Kidney glomerular epithelial cell (primary cell): ENCODE data around the gene SFMBT1.
A peak's percentile ranks its signal among the peaks of the same experiment; 100 is the strongest.
"Not testable (repeated sequence)": the region's sequence is repeated elsewhere in the genome, so short reads cannot be mapped to it uniquely, and the experiment has no call there.

Experiments used
- DNase-seq: peaks from one replicate; lab custom pipeline; 2025; lab: John Stamatoyannopoulos, UW

SFMBT1 gene

GRCh38 chr3:53072653-53073552 is 27.0 kb upstream of the SFMBT1 start:
- DNase-seq = peak; percentile 65

- no peak for DNase-seq
These were observed 26.1 kb upstream of the SFMBT1 start for GRCh38 chr3:53071882-53072431.

- no peak for DNase-seq
These were observed 23.7 kb upstream of the SFMBT1 start for GRCh38 chr3:53069422-53070068.

- no peak for DNase-seq
These were observed 22.3 kb upstream of the SFMBT1 start for GRCh38 chr3:53068176-53068575.

GRCh38 chr3:53067567-53067966 is 21.7 kb upstream of the SFMBT1 start:
- DNase-seq = no peak

GRCh38 chr3:53065841-53066480 is 20.1 kb upstream of the SFMBT1 start:
- no peak for DNase-seq

- DNase-seq = no peak
These were observed 17.0 kb upstream of the SFMBT1 start for GRCh38 chr3:53062905-53063304.

GRCh38 chr3:53056442-53056841 is 10.6 kb upstream of the SFMBT1 start:
- no peak for DNase-seq

GRCh38 chr3:53054233-53054632 is 8.4 kb upstream of the SFMBT1 start:
- not testable (repeated sequence) for DNase-seq

- no peak for DNase-seq
These were observed 6.1 kb upstream of the SFMBT1 start for GRCh38 chr3:53051929-53052328.

- no peak for DNase-seq
These were observed 4.1 kb upstream of the SFMBT1 start for GRCh38 chr3:53049987-53050386.

GRCh38 chr3:53046171-53047170 is 598 bp upstream of the SFMBT1 start:
- no peak for DNase-seq

- peak; percentile 32 for DNase-seq
These were observed 959 bp downstream of the SFMBT1 start for GRCh38 chr3:53044711-53045517.

GRCh38 chr3:53044371-53044710 is 1.5 kb downstream of the SFMBT1 start:
- no peak for DNase-seq

GRCh38 chr3:53043738-53044137 is 2.1 kb downstream of the SFMBT1 start:
- no peak for DNase-seq

GRCh38 chr3:53042651-53043050 is 3.2 kb downstream of the SFMBT1 start:
- DNase-seq = no peak

GRCh38 chr3:53040351-53040820 is 5.5 kb downstream of the SFMBT1 start:
- DNase-seq = peak; percentile 82

- no peak for DNase-seq
These were observed 6.5 kb downstream of the SFMBT1 start for GRCh38 chr3:53039376-53039752.

GRCh38 chr3:53038679-53039375 is 7.0 kb downstream of the SFMBT1 start:
- no peak for DNase-seq
